SU-DHL-6 (cell line): ENCODE measurements around the gene CECR2.

Experiments used
- EZH2phosphoT487 ChIP-seq: fragments of 200-600 bp; sonication (generic), shearing (Covaris generic); conservative IDR thresholded peaks from 2 replicates; pipeline ENCODE4 v1.6.1; 2018; ENCODE audit warnings: mild to moderate bottlenecking, antibody characterized with exemption, low read length, moderate library complexity, mixed read lengths
- TF ChIP-seq, protein P1 (sequence below): fragments of 200-600 bp; sonication (generic); IDR thresholded peaks from one replicate; pipeline ENCODE4 v1.5.1; 2017; ENCODE audit warnings: antibody characterized with exemption, mild to moderate bottlenecking, low read length, moderate library complexity; ENCODE audit not compliant: insufficient read depth, poor library complexity, severe bottlenecking

GRCh38 chr22:17470880-17471500 is 101.7 kb downstream of the CECR2 start:
- TF ChIP-seq, protein P1, sequence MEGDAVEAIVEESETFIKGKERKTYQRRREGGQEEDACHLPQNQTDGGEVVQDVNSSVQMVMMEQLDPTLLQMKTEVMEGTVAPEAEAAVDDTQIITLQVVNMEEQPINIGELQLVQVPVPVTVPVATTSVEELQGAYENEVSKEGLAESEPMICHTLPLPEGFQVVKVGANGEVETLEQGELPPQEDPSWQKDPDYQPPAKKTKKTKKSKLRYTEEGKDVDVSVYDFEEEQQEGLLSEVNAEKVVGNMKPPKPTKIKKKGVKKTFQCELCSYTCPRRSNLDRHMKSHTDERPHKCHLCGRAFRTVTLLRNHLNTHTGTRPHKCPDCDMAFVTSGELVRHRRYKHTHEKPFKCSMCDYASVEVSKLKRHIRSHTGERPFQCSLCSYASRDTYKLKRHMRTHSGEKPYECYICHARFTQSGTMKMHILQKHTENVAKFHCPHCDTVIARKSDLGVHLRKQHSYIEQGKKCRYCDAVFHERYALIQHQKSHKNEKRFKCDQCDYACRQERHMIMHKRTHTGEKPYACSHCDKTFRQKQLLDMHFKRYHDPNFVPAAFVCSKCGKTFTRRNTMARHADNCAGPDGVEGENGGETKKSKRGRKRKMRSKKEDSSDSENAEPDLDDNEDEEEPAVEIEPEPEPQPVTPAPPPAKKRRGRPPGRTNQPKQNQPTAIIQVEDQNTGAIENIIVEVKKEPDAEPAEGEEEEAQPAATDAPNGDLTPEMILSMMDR, result no peak
- no peak for TF ChIP-seq EZH2phosphoT487
